NB4 (cell line): Measurements from ENCODE around the gene LRRC28.

Source experiments
- DNase-seq: peaks from one replicate; pipeline ENCODE4 v3.0.0; 2010; ENCODE audit warnings: low read depth
- H3K4me3 ChIP-seq: one replicate; pipeline ENCODE4 v1.5.1; 2011; ENCODE audit warnings: mild to moderate bottlenecking, low read depth, low read length, moderate library complexity
- CTCF ChIP-seq: IDR thresholded peaks from one replicate; pipeline ENCODE4 v1.5.1; 2012; ENCODE audit warnings: low read depth, low read length
- MYC ChIP-seq: IDR thresholded peaks from 2 replicates; pipeline ENCODE4 v1.6.1; 2011; ENCODE audit warnings: low read depth, low read length
- POLR2A ChIP-seq: IDR thresholded peaks from 2 replicates; pipeline ENCODE4 v1.6.1; 2011; ENCODE audit warnings: mild to moderate bottlenecking; ENCODE audit not compliant: insufficient read length; ENCODE audit errors: extremely low read depth
- TF ChIP-seq, protein P1 (sequence below): IDR thresholded peaks from 2 replicates; pipeline ENCODE4 v1.6.1; 2011; ENCODE audit warnings: low read depth, low read length

The LRRC28 gene

DNA sequence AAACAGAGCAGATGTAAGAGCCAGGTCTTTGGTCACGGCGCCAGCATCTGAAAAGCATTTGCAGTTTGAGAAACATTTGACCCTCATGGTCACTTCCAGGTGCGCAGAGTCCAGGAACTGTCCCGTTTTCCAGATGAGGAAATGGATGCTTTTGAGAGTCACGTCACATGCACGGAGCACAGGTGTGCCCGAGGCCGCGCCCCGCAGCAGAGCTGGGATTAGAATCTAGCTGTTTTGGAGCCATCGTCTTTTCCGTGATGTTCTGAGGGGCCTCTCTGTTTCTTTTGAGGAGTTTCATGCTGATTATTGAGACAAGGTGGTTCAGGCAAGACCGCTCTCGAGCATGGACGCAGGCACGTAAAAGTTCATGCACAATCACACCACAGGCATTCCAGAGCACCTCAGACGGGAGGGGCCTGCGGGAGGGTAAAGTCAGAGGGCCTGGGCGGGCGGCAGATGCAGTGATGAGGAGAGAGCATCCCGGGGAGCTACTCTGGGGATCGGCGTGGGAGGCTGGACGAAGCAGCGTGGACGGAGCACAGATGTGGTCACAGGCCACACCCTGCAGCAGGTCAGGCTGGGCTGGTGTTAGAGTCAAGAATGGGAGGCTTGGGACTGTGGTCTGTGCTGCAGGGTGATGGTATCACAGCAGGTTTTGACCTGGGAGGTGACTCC lies 175.3 kb downstream of the LRRC28 start:
- no peak overlapping the region for H3K4me3 ChIP-seq
- TF ChIP-seq, protein P1, sequence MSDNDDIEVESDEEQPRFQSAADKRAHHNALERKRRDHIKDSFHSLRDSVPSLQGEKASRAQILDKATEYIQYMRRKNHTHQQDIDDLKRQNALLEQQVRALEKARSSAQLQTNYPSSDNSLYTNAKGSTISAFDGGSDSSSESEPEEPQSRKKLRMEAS: no peak
- TF ChIP-seq MYC (no peak), CTCF (no peak), POLR2A (no peak)
- DNase-seq: no peak

DNA sequence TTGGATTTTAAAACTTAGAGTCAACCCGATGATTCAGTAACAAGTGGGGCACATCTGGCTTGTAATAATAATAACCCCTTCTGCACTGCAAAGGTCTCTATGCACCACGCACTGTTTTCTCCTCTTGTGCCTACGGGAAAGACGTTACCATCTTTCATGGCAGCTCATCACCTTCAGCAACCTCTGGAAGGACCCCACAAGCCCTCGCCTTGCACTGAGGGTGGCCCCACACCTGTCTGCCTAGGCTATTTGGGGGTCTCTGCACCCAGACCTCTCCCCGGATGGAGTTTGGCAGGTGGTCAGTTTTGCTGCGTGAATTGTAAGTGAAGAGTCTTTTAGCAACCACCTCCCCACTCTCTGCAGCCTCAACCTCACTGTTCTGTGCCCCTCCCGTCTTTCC lies 175.9 kb downstream of the LRRC28 start:
- no peak for TF ChIP-seq POLR2A
- no peak for TF ChIP-seq CTCF
- TF ChIP-seq, protein P1: no peak
- TF ChIP-seq MYC: no peak
- no peak for DNase-seq
- H3K4me3 ChIP-seq: no peak overlapping the region

- DNase-seq: no peak
- no peak overlapping the region for H3K4me3 ChIP-seq
- no peak for TF ChIP-seq POLR2A
- TF ChIP-seq CTCF: no peak
- TF ChIP-seq, protein P1: no peak
- no peak for TF ChIP-seq MYC
Observed at GRCh38 chr15:99427668-99428361, 176.5 kb downstream of the LRRC28 start.

GRCh38 chr15:99429681-99430081 lies 178.4 kb downstream of the LRRC28 start:
- TF ChIP-seq, protein P1: peak; percentile 35; the same call in 1 of the 2 replicates
- TF ChIP-seq MYC (no peak), CTCF (no peak), POLR2A (no peak)
- H3K4me3 ChIP-seq: no peak overlapping the region
- no peak for DNase-seq

DNA sequence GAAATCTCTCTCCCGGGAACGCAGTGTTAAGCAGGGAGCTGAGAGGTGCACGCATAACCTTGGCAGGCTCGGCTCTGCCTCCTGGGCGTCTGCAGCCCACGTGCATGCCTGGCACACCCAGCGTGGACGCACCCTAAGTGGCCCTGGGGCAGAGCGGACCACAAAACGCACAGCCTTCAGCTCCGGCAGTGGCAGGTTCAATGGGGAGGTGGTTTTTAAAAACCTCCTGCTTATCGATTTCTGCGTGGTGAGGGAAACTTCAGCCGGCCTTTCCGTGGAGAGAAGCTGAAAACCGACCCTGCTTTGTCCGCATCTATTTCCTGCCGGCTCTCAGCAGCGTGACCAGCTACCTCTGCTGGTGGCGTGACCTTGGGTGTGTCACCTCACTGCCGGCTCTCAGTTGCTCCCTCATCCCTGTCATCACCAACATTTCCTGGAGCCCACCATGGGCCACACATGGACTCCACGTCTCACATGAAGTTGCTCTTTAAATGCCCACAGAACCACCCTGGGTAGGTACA lies 179.7 kb downstream of the LRRC28 start:
- H3K4me3 ChIP-seq: no peak overlapping the region
- no peak for DNase-seq

More for the DNA sequence above, 179.7 kb downstream of the LRRC28 start:
- TF ChIP-seq MYC: no peak
- TF ChIP-seq, protein P1: no peak
- TF ChIP-seq POLR2A: no peak
- TF ChIP-seq CTCF: no peak
